Activated CD4-positive, alpha-beta T cell treated with anti-CD3 and anti-CD28 coated beads, Interleukin-10, Interleukin-2, amounts not matched to agents 100 ng/mL and 50 ng/mL, durations not matched to agents 16 hours and 8 hours (primary cell): ENCODE measurements around the gene CDH26.

Experiments
- DNase-seq: peaks from one replicate; pipeline ENCODE4 v3.0.0-alpha.2; 2020

CDH26 gene

GRCh38 chr20:59958123-59958522 is at the start of gene CDH26:
CDH26 (plus strand) TSS chr20:59958423; CDS start chr20:59958727, 304 bp downstream.
- DNase-seq: no peak

- DNase-seq: no peak
These were observed 49.4 kb upstream of the CDH26 start for GRCh38 chr20:59908855-59909254.

- no peak for DNase-seq
These were observed 47.2 kb upstream of the CDH26 start for GRCh38 chr20:59911041-59911440.

GRCh38 chr20:59912609-59913008 is 45.6 kb upstream of the CDH26 start:
- no peak for DNase-seq

GRCh38 chr20:59920944-59921343 is 37.3 kb upstream of the CDH26 start:
- no peak for DNase-seq

DNA sequence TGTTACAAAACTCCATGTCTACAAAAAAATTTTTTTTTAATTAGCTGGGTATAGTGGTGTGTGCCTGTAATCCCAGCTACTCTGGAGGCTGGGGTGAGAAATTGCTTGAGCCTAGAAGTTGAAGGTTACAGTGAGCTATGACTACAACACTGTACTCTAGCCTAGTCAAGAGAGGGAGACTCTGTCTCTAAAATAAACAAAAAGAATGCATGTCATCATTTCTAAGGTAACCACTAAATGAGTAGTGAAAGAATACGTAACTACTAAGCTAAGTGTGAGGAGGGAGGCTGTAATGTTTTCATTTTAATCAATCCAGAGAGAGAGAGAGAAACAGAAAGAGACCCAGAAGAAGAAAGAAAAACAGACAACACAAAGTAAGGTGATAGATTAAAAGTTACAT is 34.7 kb upstream of the CDH26 start:
- DNase-seq: no peak

- no peak for DNase-seq
These were observed 32.9 kb upstream of the CDH26 start for GRCh38 chr20:59925359-59925758.

DNA sequence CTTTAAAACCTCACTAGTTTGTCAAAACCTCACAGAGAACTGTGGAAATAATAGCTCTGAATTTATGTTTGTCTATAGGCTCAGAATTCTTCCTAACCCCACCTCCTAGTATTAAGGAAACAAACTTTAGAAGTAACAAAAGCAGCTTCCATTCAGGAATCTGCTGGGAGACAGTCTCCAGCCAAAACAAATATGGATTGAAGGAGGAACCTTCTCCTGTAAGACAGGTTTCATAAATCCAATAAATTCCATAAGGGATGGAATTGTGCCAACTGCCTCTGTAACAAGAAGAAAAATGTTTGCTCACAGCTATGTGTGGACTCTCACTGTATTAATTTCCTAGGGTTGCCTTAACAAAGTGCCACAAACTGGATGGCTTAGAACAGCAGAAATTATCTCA is 32.3 kb upstream of the CDH26 start:
- no peak for DNase-seq

GRCh38 chr20:59931511-59932312 is 26.5 kb upstream of the CDH26 start:
- DNase-seq: no peak

DNA sequence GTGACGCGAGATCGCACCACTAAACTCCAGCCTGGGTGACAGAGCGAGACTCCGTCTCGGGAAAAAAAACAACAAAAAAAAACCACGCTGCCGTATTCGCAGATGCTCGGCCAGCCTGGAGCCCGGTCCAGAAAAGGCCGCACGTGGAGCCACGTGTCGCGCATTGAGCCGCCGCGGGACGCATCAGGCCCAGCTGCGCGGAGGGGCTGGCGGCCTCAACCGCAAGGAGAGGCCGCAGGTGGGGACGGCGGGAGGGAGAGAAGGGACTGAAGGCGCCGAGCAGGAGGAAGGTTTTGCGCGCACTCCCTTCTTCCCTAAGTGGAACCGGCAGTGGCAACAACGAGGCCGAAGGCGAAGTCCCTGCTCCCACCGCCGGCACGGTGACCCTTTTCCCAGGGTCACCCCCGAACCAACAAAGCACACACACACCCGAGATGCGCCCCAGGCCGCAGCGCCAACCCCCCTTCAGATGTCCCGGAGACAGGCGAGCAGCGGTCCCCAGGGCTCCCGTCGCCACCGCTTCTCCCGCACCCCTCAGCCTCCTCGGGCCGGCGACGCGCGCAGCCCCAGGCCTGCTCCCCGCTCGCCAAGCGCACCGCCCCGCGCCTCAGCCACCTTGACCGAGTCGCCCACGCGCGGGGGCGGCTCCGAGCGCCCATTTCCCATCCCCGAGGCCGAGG is 25.5 kb upstream of the CDH26 start:
- DNase-seq: no peak

- peak; percentile 48 for DNase-seq
These were observed 24.9 kb upstream of the CDH26 start, which contains the start of gene SYCP2 for GRCh38 chr20:59933296-59933848. SYCP2 (minus strand) TSS chr20:59933637; CDS start chr20:59922413, 11,224 bp downstream.

DNA sequence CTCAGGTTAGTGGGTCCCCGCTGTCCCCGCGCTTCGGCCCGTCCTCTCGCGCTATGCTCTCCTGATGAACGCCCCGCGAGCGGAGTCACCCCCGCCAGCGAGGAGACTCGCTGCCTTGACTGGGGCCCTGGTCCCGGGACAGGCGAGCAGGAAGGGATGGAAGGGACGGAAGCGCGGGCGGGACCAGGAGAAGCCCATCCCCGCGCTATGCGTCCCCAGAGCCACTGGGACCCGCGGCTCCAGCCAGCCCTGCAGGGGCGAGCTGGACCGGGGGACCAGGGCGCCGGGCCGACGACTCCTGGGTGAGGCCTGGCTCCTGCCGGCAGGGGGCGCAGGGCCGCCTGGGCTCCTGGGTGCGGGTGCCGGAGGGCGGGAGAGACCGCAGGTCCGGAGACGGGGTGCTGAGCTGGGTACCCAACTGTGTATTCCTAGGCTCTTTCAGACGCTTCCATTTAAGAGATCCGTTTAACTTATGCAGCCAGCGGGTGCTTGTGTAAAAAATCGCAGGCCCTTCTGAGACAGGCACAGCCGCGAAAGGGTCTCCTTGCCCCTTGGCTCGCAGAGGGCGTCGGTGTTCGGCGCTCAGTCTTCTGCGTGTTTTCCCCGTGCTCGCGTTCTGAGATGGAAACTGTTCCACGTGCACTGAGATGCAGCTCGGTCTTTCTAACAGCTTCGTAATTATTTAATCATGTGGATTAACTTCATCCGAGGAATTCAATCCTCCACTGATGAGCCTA is 24.2 kb upstream of the CDH26 start:
- DNase-seq: peak; percentile 83

GRCh38 chr20:59935457-59936185 is 22.6 kb upstream of the CDH26 start:
- DNase-seq: no peak

GRCh38 chr20:59936409-59936808 is 21.8 kb upstream of the CDH26 start:
- DNase-seq: no peak

- DNase-seq: no peak
These were observed 21.1 kb upstream of the CDH26 start for GRCh38 chr20:59937150-59937549.

DNA sequence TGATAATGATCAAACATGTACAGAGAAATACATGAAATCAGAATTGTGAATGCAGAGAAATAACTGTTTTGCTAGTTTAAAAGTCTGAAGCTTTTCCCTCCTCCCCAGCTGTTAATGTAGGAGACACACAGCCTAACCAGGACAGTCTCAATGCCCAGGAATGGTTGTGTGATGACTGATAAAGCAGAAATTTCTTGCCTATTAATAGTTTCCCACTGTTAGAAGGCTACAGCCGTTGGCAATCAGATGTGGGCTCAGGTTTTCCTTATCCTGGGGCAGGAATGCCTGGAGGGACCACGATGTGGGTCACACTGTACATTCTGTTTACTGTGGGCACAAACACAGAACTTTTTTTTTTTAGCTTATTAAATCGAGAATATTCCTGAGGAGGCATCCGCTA is 20.0 kb upstream of the CDH26 start:
- DNase-seq: no peak

DNA sequence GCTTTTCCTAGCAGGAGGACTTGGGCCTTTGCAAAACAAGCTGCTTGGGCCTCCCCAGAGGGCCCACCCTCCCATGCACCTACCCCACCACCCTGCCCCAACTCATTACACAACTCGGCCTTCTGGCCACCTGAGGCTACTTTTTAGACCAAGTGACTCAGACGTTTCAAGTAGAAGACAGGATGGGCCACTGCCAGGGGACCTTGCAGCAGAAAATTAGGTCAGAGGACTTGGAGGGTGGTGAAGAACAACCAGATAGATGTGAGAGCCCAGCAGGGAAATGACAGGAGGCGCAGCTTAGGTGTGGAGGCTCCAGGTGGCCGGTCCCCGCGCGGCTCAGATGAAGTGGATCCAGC is 19.5 kb upstream of the CDH26 start:
- DNase-seq: no peak

GRCh38 chr20:59939052-59939878 is 19.0 kb upstream of the CDH26 start:
- no peak for DNase-seq

DNA sequence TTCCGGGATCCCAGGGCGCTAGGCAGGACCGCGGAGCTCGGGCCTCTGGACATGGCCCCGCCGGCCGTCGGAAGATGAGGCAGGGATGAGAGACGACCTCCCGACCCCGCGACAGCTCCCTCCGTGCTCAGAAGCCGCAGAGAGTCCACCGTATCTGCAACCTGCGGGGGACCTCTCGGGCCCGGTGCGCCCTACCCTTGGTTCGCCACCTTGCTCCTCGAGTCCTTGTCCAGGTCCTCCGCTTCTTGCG is 18.4 kb upstream of the CDH26 start:
- no peak for DNase-seq

DNA sequence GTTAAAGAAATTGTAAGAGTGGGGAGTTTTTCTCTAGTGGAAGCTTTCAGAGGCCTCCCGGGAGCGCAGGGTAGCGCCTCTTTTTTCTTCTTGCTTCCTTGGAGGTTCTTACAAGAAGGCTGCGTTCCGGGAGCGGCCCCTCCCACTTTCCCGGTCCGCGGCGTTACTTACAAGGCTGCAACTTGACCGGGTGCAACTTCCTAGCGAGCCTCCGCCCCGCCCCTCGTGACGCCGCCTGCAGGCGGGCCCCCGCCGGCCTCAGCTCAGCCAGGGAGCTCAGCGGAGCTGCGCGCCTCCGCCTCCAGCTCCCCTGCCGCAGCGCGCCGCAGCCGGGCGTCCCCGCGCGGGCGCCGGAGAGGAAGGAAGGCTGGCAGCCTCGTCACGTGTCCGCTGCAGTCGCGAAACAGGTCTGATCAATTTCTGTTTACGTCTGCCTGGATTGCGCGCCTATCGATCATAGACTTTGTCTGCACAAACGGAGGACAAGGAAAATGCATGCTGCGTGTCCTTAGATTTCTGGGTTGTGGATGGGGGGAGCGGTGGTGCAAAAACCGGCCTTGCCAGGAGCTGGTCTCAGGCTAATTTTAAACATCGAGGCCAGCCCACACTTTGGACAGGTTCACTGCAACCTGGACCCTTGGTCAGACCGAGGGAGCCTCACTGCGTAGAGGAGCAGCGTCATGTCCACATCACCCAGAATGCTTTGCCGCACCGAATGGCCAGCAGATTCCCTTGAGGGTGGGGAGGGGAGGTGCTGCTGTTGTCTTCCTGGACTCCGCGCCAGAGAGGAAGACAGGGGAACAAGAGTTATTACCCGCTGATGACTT is 17.9 kb upstream of the CDH26 start, which contains the start of the genes FAM217B and PPP1R3D:
Gene FAM217B, plus strand, starts transcription at position 261 of the 827 bp plus-strand sequence. CDS start 3,555 bp downstream, outside the sequence.
Gene PPP1R3D, minus strand, starts transcription at position 177 of the 827 bp plus-strand sequence. CDS start 374 bp downstream, outside the sequence.
- DNase-seq: peak; percentile 96

- no peak for DNase-seq
These were observed 17.3 kb upstream of the CDH26 start for GRCh38 chr20:59940956-59941294.
